SK-N-SH treated with all-trans-retinoic acid at 6 μM for 48 hours (cell line): ENCODE measurements around the gene RIN3.

Experiments used
- ATAC-seq: fragments of 200-7000 bp; cut with Tn5 transposase; 3 replicates; pipeline ENCODE4 v1.9.1; 2020; ENCODE audit warnings: mild to moderate bottlenecking, moderate library complexity
- ARNTL ChIP-seq: fragments of 450-650 bp; formaldehyde crosslinking; IDR thresholded peaks from 2 replicates; pipeline ENCODE4 v1.5.0; 2020; ENCODE audit warnings: low read depth, mild to moderate bottlenecking, moderate library complexity, borderline replicate concordance
- BACH2 ChIP-seq: fragments of 250-450 bp; sonication (Bioruptor Pico); IDR thresholded peaks from 2 replicates; pipeline ENCODE4 v1.9.0; 2021; ENCODE audit warnings: mild to moderate bottlenecking, borderline replicate concordance
- CREB5 ChIP-seq: fragments of 250-450 bp; sonication (Bioruptor Pico); IDR thresholded peaks from 2 replicates; pipeline ENCODE4 v1.5.1; 2020; ENCODE audit warnings: low read depth, mild to moderate bottlenecking, moderate library complexity
- CSDC2 ChIP-seq: fragments of 250-450 bp; sonication (Bioruptor Pico); IDR thresholded peaks from 2 replicates; pipeline ENCODE4 v1.5.0; 2020; ENCODE audit warnings: mild to moderate bottlenecking, moderate library complexity
- CSRNP3 ChIP-seq: fragments of 250-450 bp; sonication (Bioruptor Pico); IDR thresholded peaks from 2 replicates; pipeline ENCODE4 v1.5.1; 2021; ENCODE audit warnings: mild to moderate bottlenecking, moderate library complexity
- ESRRG ChIP-seq: fragments of 250-450 bp; sonication (Bioruptor Pico); IDR thresholded peaks from 2 replicates; pipeline ENCODE4 v1.6.1; 2021; ENCODE audit warnings: mild to moderate bottlenecking
- GLIS3 ChIP-seq: fragments of 250-450 bp; sonication (Bioruptor Pico); IDR thresholded peaks from 2 replicates; pipeline ENCODE4 v1.5.0; 2020; ENCODE audit warnings: mild to moderate bottlenecking, moderate library complexity
- ISL1 ChIP-seq: fragments of 250-450 bp; sonication (Bioruptor Pico); IDR thresholded peaks from 2 replicates; pipeline ENCODE4 v2.1.2; 2022; ENCODE audit warnings: mild to moderate bottlenecking, moderate library complexity
- OSR1 ChIP-seq: fragments of 250-450 bp; sonication (Bioruptor Pico); IDR thresholded peaks from 2 replicates; pipeline ENCODE4 v1.8.0; 2022; ENCODE audit warnings: moderate library complexity, mild to moderate bottlenecking, inconsistent platforms
- PATZ1 ChIP-seq: fragments of 250-450 bp; sonication (Bioruptor Pico); IDR thresholded peaks from 2 replicates; pipeline ENCODE4 v1.8.0; 2020; ENCODE audit warnings: mild to moderate bottlenecking, moderate library complexity, borderline replicate concordance
- POU6F1 ChIP-seq: fragments of 250-450 bp; sonication (Bioruptor Pico); IDR thresholded peaks from 2 replicates; pipeline ENCODE4 v1.8.0; 2021; ENCODE audit warnings: low read depth, mild to moderate bottlenecking, moderate library complexity, borderline replicate concordance
- RARB ChIP-seq: fragments of 250-450 bp; sonication (Bioruptor Pico); IDR thresholded peaks from 2 replicates; pipeline ENCODE4 v1.8.0; 2021; ENCODE audit warnings: mild to moderate bottlenecking, moderate library complexity
- SNAI2 ChIP-seq: fragments of 250-450 bp; sonication (Bioruptor Pico); IDR thresholded peaks from 2 replicates; pipeline ENCODE4 v1.5.0; 2020; ENCODE audit warnings: mild to moderate bottlenecking, moderate library complexity
- TCF4 ChIP-seq: fragments of 250-450 bp; sonication (Bioruptor Pico); IDR thresholded peaks from 2 replicates; pipeline ENCODE4 v1.8.0; 2021; ENCODE audit warnings: mild to moderate bottlenecking, moderate library complexity, borderline replicate concordance
- TSHZ2 ChIP-seq: fragments of 250-450 bp; sonication (Bioruptor Pico); IDR thresholded peaks from 2 replicates; pipeline ENCODE4 v1.5.0; 2020; ENCODE audit warnings: mild to moderate bottlenecking, moderate library complexity
- ZFP3 ChIP-seq: fragments of 250-450 bp; sonication (Bioruptor Pico); IDR thresholded peaks from 2 replicates; pipeline ENCODE4 v1.5.0; 2020; ENCODE audit warnings: mild to moderate bottlenecking, moderate library complexity
- ZFP30 ChIP-seq: fragments of 450-650 bp; formaldehyde crosslinking; IDR thresholded peaks from 2 replicates; pipeline ENCODE4 v1.5.0; 2022; ENCODE audit warnings: mild to moderate bottlenecking, moderate library complexity
- ZNF565 ChIP-seq: fragments of 450-650 bp; formaldehyde crosslinking; conservative IDR thresholded peaks from 2 replicates; pipeline ENCODE4 v1.5.0; 2020; ENCODE audit warnings: low read depth, mild to moderate bottlenecking, moderate library complexity
- ZNF70 ChIP-seq: fragments of 450-650 bp; formaldehyde crosslinking; IDR thresholded peaks from 2 replicates; pipeline ENCODE4 v1.5.0; 2020; ENCODE audit warnings: mild to moderate bottlenecking, moderate library complexity
- ZNF8 ChIP-seq: fragments of 450-650 bp; formaldehyde crosslinking; IDR thresholded peaks from 2 replicates; pipeline ENCODE4 v1.5.0; 2020; ENCODE audit warnings: mild to moderate bottlenecking, moderate library complexity

RIN3 gene

GRCh38 chr14:92464716-92465115 lies 48.9 kb upstream of the RIN3 start:
- TF ChIP-seq TCF4 (no peak), ZNF8 (CRISPR knock-in tag) (no peak), ISL1 (CRISPR knock-in tag) (no peak), OSR1 (CRISPR knock-in tag) (no peak), RARB (CRISPR knock-in tag) (no peak), BACH2 (CRISPR knock-in tag) (no peak), ARNTL (CRISPR knock-in tag) (no peak), ESRRG (no peak), TSHZ2 (no peak), CSRNP3 (no peak), POU6F1 (CRISPR knock-in tag) (no peak), ZNF565 (CRISPR knock-in tag) (no peak), ZFP30 (no peak), GLIS3 (CRISPR knock-in tag) (no peak), SNAI2 (CRISPR knock-in tag) (no peak), CSDC2 (CRISPR knock-in tag) (no peak), ZNF70 (CRISPR knock-in tag) (no peak), CREB5 (CRISPR knock-in tag) (no peak), ZFP3 (no peak), PATZ1 (CRISPR knock-in tag) (no peak)
- no peak for ATAC-seq

GRCh38 chr14:92465353-92466055 lies 48.1 kb upstream of the RIN3 start:
- no peak for ATAC-seq
- no peak for TF ChIP-seq ZFP30
- TF ChIP-seq TCF4 = no peak
- TF ChIP-seq CREB5 (CRISPR knock-in tag) = no peak
- no peak for TF ChIP-seq ISL1 (CRISPR knock-in tag)
- TF ChIP-seq BACH2 (CRISPR knock-in tag) = no peak
- no peak for TF ChIP-seq OSR1 (CRISPR knock-in tag)
- no peak for TF ChIP-seq ARNTL (CRISPR knock-in tag)
- no peak for TF ChIP-seq PATZ1 (CRISPR knock-in tag)
- no peak for TF ChIP-seq POU6F1 (CRISPR knock-in tag)
- no peak for TF ChIP-seq ESRRG
- no peak for TF ChIP-seq ZFP3
- no peak for TF ChIP-seq GLIS3 (CRISPR knock-in tag)
- no peak for TF ChIP-seq TSHZ2
- no peak for TF ChIP-seq ZNF8 (CRISPR knock-in tag)
- TF ChIP-seq SNAI2 (CRISPR knock-in tag) = no peak
